Epithelial cell of proximal tubule (primary cell): ENCODE results near the gene NAA30. TPM values are rescaled to one million over a fixed set of nuclear protein-coding genes. Genes with fewer than 3 reads are reported as not detected.

Experiments used
- DNase-seq: peaks from one replicate; pipeline ENCODE4 v3.0.0-alpha.2; 2011; ENCODE audit warnings: low read depth
- H3K4me3 ChIP-seq: 2 replicates; pipeline ENCODE4 v1.5.1; 2011; ENCODE audit warnings: low read depth, mild to moderate bottlenecking, low read length
- total RNA-seq: library from RNA; depleted of rRNA; stranded (reverse); fragments of >200 nt; gene quantifications from 2 replicates; pipeline ENCODE4 v1.2.3, GENCODE V29; 2015
- TF ChIP-seq, protein P1 (sequence below): conservative IDR thresholded peaks from 2 replicates; pipeline ENCODE4 v1.5.1; 2012; ENCODE audit warnings: low read depth, mild to moderate bottlenecking, low read length

NAA30 gene
- total RNA-seq, 1 donor from 2014 or later: 14.9 TPM

DNA sequence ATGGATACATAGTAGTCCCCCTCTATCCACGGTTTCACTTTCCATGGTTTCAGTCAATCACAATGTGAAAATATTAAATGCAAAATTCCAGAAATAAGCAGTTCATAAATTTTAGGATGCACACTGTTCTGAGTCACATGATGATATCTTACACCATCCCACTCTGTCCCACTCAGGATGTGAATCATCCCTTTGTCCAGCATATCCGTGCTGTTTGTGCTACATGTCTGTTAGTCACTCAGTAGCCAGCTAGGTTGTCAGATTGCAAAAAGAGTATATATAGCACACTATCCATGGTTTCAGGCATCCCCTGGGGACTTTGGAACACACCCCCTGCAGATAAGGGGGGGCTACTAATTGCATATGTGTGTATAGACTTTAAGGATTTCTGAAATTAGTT is 8.1 kb upstream of the NAA30 start:
- peak; percentile 43 for DNase-seq
- TF ChIP-seq, protein P1, sequence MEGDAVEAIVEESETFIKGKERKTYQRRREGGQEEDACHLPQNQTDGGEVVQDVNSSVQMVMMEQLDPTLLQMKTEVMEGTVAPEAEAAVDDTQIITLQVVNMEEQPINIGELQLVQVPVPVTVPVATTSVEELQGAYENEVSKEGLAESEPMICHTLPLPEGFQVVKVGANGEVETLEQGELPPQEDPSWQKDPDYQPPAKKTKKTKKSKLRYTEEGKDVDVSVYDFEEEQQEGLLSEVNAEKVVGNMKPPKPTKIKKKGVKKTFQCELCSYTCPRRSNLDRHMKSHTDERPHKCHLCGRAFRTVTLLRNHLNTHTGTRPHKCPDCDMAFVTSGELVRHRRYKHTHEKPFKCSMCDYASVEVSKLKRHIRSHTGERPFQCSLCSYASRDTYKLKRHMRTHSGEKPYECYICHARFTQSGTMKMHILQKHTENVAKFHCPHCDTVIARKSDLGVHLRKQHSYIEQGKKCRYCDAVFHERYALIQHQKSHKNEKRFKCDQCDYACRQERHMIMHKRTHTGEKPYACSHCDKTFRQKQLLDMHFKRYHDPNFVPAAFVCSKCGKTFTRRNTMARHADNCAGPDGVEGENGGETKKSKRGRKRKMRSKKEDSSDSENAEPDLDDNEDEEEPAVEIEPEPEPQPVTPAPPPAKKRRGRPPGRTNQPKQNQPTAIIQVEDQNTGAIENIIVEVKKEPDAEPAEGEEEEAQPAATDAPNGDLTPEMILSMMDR: no peak
- no peak overlapping the region for H3K4me3 ChIP-seq

DNA sequence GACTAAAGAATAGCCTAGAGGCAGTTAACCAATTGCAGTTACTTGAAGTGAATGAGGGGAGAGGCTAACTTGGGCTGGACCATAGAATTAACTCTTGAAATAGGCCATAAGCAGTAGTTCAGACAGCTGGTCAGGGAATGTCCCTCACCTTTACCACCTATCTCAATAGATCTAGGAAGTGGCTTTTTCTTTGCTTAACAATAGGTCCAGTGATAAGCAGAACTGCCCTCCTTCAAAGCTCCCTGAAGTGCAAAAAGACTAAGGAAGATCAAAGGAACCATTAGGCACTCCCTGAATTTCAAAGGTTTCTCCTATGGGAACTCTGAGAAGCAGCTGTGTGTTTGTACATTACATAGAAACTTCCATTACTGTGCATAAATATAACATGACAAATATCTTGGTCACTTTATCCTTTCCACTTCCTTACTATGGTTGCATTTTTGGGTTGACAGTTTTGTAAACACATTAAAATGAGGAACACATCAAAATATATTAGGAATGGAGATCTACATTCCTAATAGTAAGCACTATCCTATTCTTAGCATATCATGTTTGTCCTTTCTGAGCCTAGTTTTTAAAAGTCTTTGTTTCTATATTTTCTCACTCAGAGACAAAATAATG is 7.2 kb upstream of the NAA30 start:
- TF ChIP-seq, protein P1: no peak
- DNase-seq: no peak
- no peak overlapping the region for H3K4me3 ChIP-seq

DNA sequence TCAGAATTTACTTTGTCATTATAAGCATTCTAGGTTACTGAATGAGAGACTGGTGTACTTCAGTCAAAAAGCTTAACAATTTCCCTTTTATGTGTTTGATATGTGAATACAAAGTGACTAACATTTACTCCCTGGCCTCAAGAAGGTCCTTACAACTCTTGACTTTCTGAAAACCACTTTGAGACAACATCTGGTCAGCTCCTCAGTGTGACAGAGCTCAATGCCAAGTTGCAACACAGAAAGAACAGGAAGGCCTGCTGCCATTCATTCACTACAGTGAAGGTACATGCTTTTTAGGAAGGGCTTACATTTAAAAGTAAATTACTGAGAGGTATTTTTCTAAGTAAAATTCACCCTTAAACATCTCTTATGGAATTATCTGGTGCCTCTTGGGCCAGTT is 2.3 kb upstream of the NAA30 start:
- no peak overlapping the region for H3K4me3 ChIP-seq
- TF ChIP-seq, protein P1: no peak
- no peak for DNase-seq

DNA sequence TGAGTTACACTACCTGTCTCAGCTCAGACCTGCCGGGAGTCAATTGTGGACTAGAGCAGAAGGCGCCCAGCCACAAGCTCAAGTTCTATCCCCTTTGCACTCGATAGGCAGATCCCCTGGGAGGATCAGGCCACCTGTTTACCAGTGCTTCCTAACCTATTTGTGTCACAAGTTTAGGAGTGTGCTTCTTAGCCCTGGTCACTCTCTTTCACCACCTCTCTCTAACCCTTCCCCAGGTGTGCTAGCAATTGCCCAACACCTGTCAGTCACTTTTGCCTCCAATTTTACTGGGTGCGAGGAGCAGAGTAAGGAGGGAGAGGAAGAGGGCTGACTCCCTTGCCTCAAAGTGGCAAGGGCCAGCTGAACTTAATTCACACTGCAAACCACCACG is 745 bp upstream of the NAA30 start:
- TF ChIP-seq, protein P1: no peak
- H3K4me3 ChIP-seq: peak overlapping the region; percentile 77
- no peak for DNase-seq

DNA sequence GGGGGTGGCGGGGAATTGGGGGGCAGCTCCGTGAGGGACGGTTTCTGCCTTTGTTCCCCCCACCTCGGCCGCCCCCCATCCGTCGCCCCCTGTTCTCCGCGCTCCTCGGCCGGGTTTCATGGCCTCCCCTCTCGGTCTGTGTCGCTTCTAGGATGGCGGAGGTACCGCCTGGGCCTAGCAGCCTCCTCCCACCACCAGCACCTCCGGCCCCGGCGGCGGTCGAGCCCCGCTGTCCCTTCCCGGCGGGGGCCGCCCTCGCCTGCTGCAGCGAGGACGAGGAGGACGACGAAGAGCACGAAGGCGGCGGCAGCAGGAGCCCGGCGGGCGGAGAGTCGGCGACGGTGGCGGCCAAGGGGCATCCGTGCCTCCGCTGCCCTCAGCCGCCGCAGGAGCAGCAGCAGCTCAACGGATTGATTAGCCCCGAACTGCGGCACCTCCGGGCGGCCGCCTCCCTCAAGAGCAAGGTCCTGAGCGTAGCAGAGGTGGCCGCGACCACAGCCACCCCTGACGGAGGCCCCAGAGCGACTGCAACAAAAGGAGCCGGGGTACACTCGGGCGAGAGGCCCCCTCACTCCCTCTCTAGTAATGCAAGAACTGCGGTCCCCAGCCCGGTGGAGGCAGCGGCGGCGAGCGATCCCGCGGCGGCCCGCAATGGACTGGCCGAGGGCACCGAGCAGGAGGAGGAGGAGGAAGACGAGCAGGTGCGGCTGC is 575 bp downstream of the NAA30 start:
- DNase-seq: no peak
- TF ChIP-seq, protein P1: no peak
- peak overlapping the region; percentile 77 for H3K4me3 ChIP-seq

DNA sequence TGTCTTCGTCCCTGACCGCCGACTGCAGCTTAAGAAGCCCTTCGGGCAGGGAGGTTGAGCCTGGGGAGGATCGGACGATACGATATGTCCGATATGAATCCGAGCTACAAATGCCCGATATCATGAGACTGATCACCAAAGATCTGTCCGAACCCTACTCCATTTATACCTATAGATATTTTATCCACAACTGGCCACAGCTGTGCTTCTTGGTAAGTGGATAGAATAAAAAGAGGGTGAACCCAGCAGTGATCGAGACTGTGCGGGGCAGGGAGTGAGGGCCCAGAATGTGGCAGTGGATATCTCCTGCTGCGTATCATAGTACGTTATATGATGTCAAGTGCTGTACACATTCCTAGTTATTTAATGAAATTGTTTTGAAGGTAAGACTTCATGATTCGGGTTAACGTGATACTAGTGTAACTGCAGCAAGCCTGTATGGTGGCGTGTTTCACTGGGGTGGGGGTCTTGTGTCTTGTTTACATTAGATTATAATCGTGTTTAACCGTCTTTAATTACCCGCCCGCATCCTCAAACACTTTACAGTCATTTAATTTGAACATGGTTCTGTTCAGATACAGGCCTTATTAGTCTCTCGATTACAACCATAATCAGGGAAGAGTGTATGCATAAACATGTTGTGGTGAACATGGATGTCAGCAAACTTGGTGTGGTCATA is 1.3 kb downstream of the NAA30 start:
- TF ChIP-seq, protein P1: no peak
- peak overlapping the region; percentile 77 for H3K4me3 ChIP-seq
- DNase-seq: no peak

DNA sequence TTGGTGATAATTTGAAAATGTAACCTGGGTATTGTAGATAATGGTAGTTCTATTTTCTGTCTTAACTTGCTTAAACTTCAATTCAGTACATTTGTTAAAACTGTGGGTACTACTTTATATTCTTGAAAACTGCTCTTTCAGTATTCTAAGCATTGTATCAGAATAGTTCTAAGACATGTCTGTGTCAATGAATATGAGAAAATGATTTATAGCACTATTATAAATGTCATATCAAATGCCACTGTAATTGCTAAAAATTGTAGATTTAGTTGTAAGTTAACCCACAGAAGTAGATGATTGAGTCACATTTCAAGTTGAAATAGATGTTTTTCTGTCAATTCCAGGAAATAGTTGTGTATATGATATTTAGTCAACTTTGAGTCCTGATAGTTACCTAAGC is 2.4 kb downstream of the NAA30 start:
- peak overlapping the region; percentile 77 for H3K4me3 ChIP-seq
- TF ChIP-seq, protein P1: no peak
- DNase-seq: no peak
